Activated T-cell treated with anti-CD3 and anti-CD28 coated beads, Interleukin-2, amount 50 U/mL, for 4 hours (primary cell): Measurements from ENCODE around the gene PTRH1. TPM values are rescaled to one million over a fixed set of nuclear protein-coding genes. Genes with fewer than 3 reads are reported as not detected.

ENCODE experiments used
- ATAC-seq, 2 donors: fragments of 200-7000 bp; cut with Tn5 transposase; one replicate each; pipeline ENCODE4 v1.10.0; 2021
- DNase-seq: peaks from one replicate; pipeline ENCODE4 v3.0.0-alpha.2; 2020
- H3K27me3 Mint-ChIP-seq: one replicate; pipeline ENCODE4 v1.8.0; 2021; ENCODE audit warnings: low read depth, mixed read lengths
- H3K36me3 Mint-ChIP-seq: one replicate; pipeline ENCODE4 v1.8.0; 2022; ENCODE audit warnings: mixed read lengths; ENCODE audit not compliant: insufficient read depth
- H3K4me1 Mint-ChIP-seq: one replicate; pipeline ENCODE4 v1.8.0; 2021; ENCODE audit warnings: low read depth, mixed read lengths
- H3K4me3 Mint-ChIP-seq: one replicate; pipeline ENCODE4 v1.8.0; 2021; ENCODE audit warnings: mild to moderate bottlenecking, moderate library complexity, mixed read lengths
- H3K9me3 Mint-ChIP-seq: one replicate; pipeline ENCODE4 v1.8.0; 2021; ENCODE audit warnings: mixed read lengths
- total RNA-seq, 3 donors: library from RNA; stranded (reverse); gene quantifications; one replicate each; pipeline ENCODE4 v1.2.1, GENCODE V29; 2021

Gene PTRH1
- total RNA-seq, 3 donors from 2014 or later: 43.9 to 49.6 (median 45.6) TPM

GRCh38 chr9:127717766-127718165, 2.3 kb upstream of the PTRH1 start:
- no peak overlapping the region for H3K4me3 Mint-ChIP-seq
- no peak for ATAC-seq
- peaks cover 37% of the 10 kb centered on the region for H3K4me1 Mint-ChIP-seq
- no peaks in the 10 kb centered on the region for H3K27me3 Mint-ChIP-seq
- no peaks in the 10 kb centered on the region for H3K9me3 Mint-ChIP-seq
- no peak for DNase-seq
- H3K36me3 Mint-ChIP-seq: no peaks in the 10 kb centered on the region

- no peak for ATAC-seq
- H3K4me3 Mint-ChIP-seq: peak overlapping the region; percentile 98
- H3K4me1 Mint-ChIP-seq: peaks cover 37% of the 10 kb centered on the region
- no peak for DNase-seq
- H3K36me3 Mint-ChIP-seq: no peaks in the 10 kb centered on the region
- no peaks in the 10 kb centered on the region for H3K9me3 Mint-ChIP-seq
- H3K27me3 Mint-ChIP-seq: no peaks in the 10 kb centered on the region
Observed at GRCh38 chr9:127716412-127716811, 949 bp upstream of the PTRH1 start.

GRCh38 chr9:127714951-127715469, 453 bp downstream of the PTRH1 start:
- H3K27me3 Mint-ChIP-seq: no peaks in the 10 kb centered on the region
- no peaks in the 10 kb centered on the region for H3K9me3 Mint-ChIP-seq
- no peaks in the 10 kb centered on the region for H3K36me3 Mint-ChIP-seq
- H3K4me3 Mint-ChIP-seq: peak overlapping the region; percentile 98
- H3K4me1 Mint-ChIP-seq: peaks cover 40% of the 10 kb centered on the region
- DNase-seq (no peak), ATAC-seq (peak; percentile 8 to 11)

GRCh38 chr9:127714020-127714750, 1.3 kb downstream of the PTRH1 start:
- Mint-ChIP-seq H3K36me3 (no peaks in the 10 kb centered on the region), H3K9me3 (no peaks in the 10 kb centered on the region), H3K27me3 (no peaks in the 10 kb centered on the region), H3K4me3 (peak overlapping the region; percentile 81), H3K4me1 (peaks cover 32% of the 10 kb centered on the region)
- ATAC-seq: no peak
- DNase-seq: no peak

- Mint-ChIP-seq H3K4me1 (peaks cover 32% of the 10 kb centered on the region), H3K4me3 (peak overlapping the region; percentile 37), H3K27me3 (no peaks in the 10 kb centered on the region), H3K36me3 (no peaks in the 10 kb centered on the region), H3K9me3 (no peaks in the 10 kb centered on the region)
- ATAC-seq: no peak
- no peak for DNase-seq
Observed at GRCh38 chr9:127712867-127713266, 2.6 kb downstream of the PTRH1 start.

GRCh38 chr9:127712371-127712770, 3.1 kb downstream of the PTRH1 start:
- no peak for ATAC-seq

GRCh38 chr9:127711831-127712274, 3.6 kb downstream of the PTRH1 start:
- Mint-ChIP-seq H3K4me3 (no peak overlapping the region), H3K36me3 (no peaks in the 10 kb centered on the region), H3K9me3 (no peaks in the 10 kb centered on the region), H3K4me1 (peaks cover 40% of the 10 kb centered on the region), H3K27me3 (no peaks in the 10 kb centered on the region)
- ATAC-seq: no peak
- no peak for DNase-seq

More at GRCh38 chr9:127712371-127712770, 3.1 kb downstream of the PTRH1 start:
- Mint-ChIP-seq H3K4me3 (peak overlapping the region; percentile 37), H3K9me3 (no peaks in the 10 kb centered on the region), H3K36me3 (no peaks in the 10 kb centered on the region), H3K27me3 (no peaks in the 10 kb centered on the region), H3K4me1 (peaks cover 37% of the 10 kb centered on the region)
- no peak for DNase-seq

GRCh38 chr9:127711226-127711701, 4.2 kb downstream of the PTRH1 start:
- Mint-ChIP-seq H3K9me3 (no peaks in the 10 kb centered on the region), H3K36me3 (no peaks in the 10 kb centered on the region), H3K4me3 (peak overlapping the region; percentile 35), H3K27me3 (no peaks in the 10 kb centered on the region), H3K4me1 (peaks cover 39% of the 10 kb centered on the region)
- ATAC-seq (no peak), DNase-seq (no peak)

GRCh38 chr9:127710204-127710783, 5.2 kb downstream of the PTRH1 start:
- peaks cover 31% of the 10 kb centered on the region for H3K4me1 Mint-ChIP-seq
- H3K36me3 Mint-ChIP-seq: no peaks in the 10 kb centered on the region
- ATAC-seq (no peak), DNase-seq (no peak)
- H3K4me3 Mint-ChIP-seq: no peak overlapping the region
- H3K27me3 Mint-ChIP-seq: no peaks in the 10 kb centered on the region
- no peaks in the 10 kb centered on the region for H3K9me3 Mint-ChIP-seq

GRCh38 chr9:127708952-127709587, 6.4 kb downstream of the PTRH1 start:
- no peak overlapping the region for H3K4me3 Mint-ChIP-seq
- no peak for ATAC-seq
- H3K27me3 Mint-ChIP-seq: no peaks in the 10 kb centered on the region

GRCh38 chr9:127707766-127708165, 7.7 kb downstream of the PTRH1 start:
- Mint-ChIP-seq H3K9me3 (no peaks in the 10 kb centered on the region), H3K36me3 (no peaks in the 10 kb centered on the region), H3K4me3 (no peak overlapping the region), H3K4me1 (peaks cover 25% of the 10 kb centered on the region), H3K27me3 (no peaks in the 10 kb centered on the region)
- no peak for DNase-seq
- peak; percentile 54 to 70 for ATAC-seq

More at GRCh38 chr9:127708952-127709587, 6.4 kb downstream of the PTRH1 start:
- no peaks in the 10 kb centered on the region for H3K9me3 Mint-ChIP-seq
- no peak for DNase-seq
- H3K36me3 Mint-ChIP-seq: no peaks in the 10 kb centered on the region
- H3K4me1 Mint-ChIP-seq: peaks cover 27% of the 10 kb centered on the region

- DNase-seq: no peak
- no peak for ATAC-seq
- Mint-ChIP-seq H3K27me3 (no peaks in the 10 kb centered on the region), H3K4me3 (no peak within 1 kb of the TSS), H3K36me3 (no peaks in the 10 kb centered on the region), H3K4me1 (peaks cover 25% of the 10 kb centered on the region), H3K9me3 (no peaks in the 10 kb centered on the region)
Observed at GRCh38 chr9:127706836-127707241, 8.6 kb downstream of the PTRH1 start, which contains the start of gene CFAP157. CFAP157 (plus strand) TSS chr9:127706988; CDS start chr9:127707032, 44 bp downstream.

- H3K9me3 Mint-ChIP-seq: no peaks in the 10 kb centered on the region
- no peaks in the 10 kb centered on the region for H3K36me3 Mint-ChIP-seq
- DNase-seq (no peak), ATAC-seq (no peak)
- no peaks in the 10 kb centered on the region for H3K27me3 Mint-ChIP-seq
- peaks cover 16% of the 10 kb centered on the region for H3K4me1 Mint-ChIP-seq
- no peak overlapping the region for H3K4me3 Mint-ChIP-seq
Observed at GRCh38 chr9:127705577-127706379, 9.7 kb downstream of the PTRH1 start.
